Nephron progenitor cell (in vitro differentiated cells): ENCODE data around the gene CARD8.
"Not testable (repeated sequence)": the region's sequence is repeated elsewhere in the genome, so short reads cannot be mapped to it uniquely, and the experiment has no call there.

Source experiments
- DNase-seq: peaks from one replicate; pipeline ENCODE4 v3.0.0; 2021
- H3K27ac Mint-ChIP-seq: 2 replicates; pipeline ENCODE4 v1.8.0; 2021; ENCODE audit warnings: mild to moderate bottlenecking, moderate library complexity, mixed read lengths
- H3K27me3 Mint-ChIP-seq: 2 replicates; pipeline ENCODE4 v1.8.0; 2021; ENCODE audit warnings: mild to moderate bottlenecking, low read depth, mixed read lengths; ENCODE audit not compliant: poor library complexity
- H3K36me3 Mint-ChIP-seq: 2 replicates; pipeline ENCODE4 v1.8.0; 2021; ENCODE audit warnings: low read depth, mixed read lengths
- H3K4me1 Mint-ChIP-seq: 2 replicates; pipeline ENCODE4 v1.8.0; 2021; ENCODE audit warnings: mixed read lengths
- H3K4me3 Mint-ChIP-seq: 2 replicates; pipeline ENCODE4 v1.8.0; 2021; ENCODE audit warnings: mild to moderate bottlenecking, moderate library complexity, mixed read lengths
- H3K9me3 Mint-ChIP-seq: 2 replicates; pipeline ENCODE4 v1.8.0; 2021; ENCODE audit warnings: mild to moderate bottlenecking, moderate library complexity, mixed read lengths
- TF ChIP-seq, protein P1 (sequence below): fragments of 200-600 bp; sonication (generic); IDR thresholded peaks from 2 replicates; pipeline ENCODE4 v1.5.0; 2021; ENCODE audit warnings: antibody characterized with exemption

Gene CARD8

GRCh38 chr19:48274173-48274572 is 18.5 kb upstream of the CARD8 start:
- Mint-ChIP-seq H3K4me1 (peaks cover 27% of the 10 kb centered on the region), H3K27ac (no peak overlapping the region), H3K9me3 (peaks cover 7% of the 10 kb centered on the region), H3K27me3 (peaks cover 13% of the 10 kb centered on the region), H3K4me3 (no peak overlapping the region), H3K36me3 (peaks cover 38% of the 10 kb centered on the region)
- DNase-seq = no peak
- TF ChIP-seq, protein P1, sequence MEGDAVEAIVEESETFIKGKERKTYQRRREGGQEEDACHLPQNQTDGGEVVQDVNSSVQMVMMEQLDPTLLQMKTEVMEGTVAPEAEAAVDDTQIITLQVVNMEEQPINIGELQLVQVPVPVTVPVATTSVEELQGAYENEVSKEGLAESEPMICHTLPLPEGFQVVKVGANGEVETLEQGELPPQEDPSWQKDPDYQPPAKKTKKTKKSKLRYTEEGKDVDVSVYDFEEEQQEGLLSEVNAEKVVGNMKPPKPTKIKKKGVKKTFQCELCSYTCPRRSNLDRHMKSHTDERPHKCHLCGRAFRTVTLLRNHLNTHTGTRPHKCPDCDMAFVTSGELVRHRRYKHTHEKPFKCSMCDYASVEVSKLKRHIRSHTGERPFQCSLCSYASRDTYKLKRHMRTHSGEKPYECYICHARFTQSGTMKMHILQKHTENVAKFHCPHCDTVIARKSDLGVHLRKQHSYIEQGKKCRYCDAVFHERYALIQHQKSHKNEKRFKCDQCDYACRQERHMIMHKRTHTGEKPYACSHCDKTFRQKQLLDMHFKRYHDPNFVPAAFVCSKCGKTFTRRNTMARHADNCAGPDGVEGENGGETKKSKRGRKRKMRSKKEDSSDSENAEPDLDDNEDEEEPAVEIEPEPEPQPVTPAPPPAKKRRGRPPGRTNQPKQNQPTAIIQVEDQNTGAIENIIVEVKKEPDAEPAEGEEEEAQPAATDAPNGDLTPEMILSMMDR = no peak

GRCh38 chr19:48271531-48272151 is 15.9 kb upstream of the CARD8 start:
- peaks cover 17% of the 10 kb centered on the region for H3K27me3 Mint-ChIP-seq

GRCh38 chr19:48269617-48270026 is 13.9 kb upstream of the CARD8 start:
- peaks cover 14% of the 10 kb centered on the region for H3K36me3 Mint-ChIP-seq
- H3K27me3 Mint-ChIP-seq = peaks cover 25% of the 10 kb centered on the region
- H3K4me3 Mint-ChIP-seq = peak overlapping the region; percentile 96
- not testable (repeated sequence) for H3K9me3 Mint-ChIP-seq, DNase-seq, H3K27ac Mint-ChIP-seq
- peaks cover 27% of the 10 kb centered on the region for H3K4me1 Mint-ChIP-seq

More at GRCh38 chr19:48271531-48272151, 15.9 kb upstream of the CARD8 start:
- DNase-seq = peak; percentile 68
- TF ChIP-seq, protein P1 = no peak
- Mint-ChIP-seq H3K36me3 (peaks cover 23% of the 10 kb centered on the region), H3K4me3 (peak overlapping the region; percentile 96), H3K4me1 (peaks cover 27% of the 10 kb centered on the region), H3K9me3 (peaks cover 7% of the 10 kb centered on the region), H3K27ac (peak overlapping the region; percentile 92)

GRCh38 chr19:48265326-48265725 is 9.6 kb upstream of the CARD8 start:
- not testable (repeated sequence) for H3K9me3 Mint-ChIP-seq, DNase-seq, H3K4me3 Mint-ChIP-seq, H3K4me1 Mint-ChIP-seq, H3K36me3 Mint-ChIP-seq, H3K27ac Mint-ChIP-seq
- peaks cover 51% of the 10 kb centered on the region for H3K27me3 Mint-ChIP-seq

DNA sequence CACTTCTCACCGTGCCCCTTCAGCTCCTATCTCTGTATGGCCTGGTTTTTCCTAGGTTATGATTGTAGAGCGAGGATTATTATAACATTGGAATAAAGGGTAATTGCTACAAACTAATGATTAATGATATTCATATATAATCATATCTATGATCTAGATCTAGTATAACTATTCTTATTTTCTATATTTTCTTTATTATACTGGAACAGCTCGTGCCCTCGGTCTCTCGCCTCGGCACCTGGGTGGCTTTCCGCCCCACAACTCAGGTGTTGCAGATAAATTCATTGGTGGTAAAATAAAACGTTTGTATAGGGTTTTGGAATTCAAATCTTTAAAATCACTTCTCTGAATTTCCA is 4.6 kb upstream of the CARD8 start:
- not testable (repeated sequence) for H3K27ac Mint-ChIP-seq, H3K9me3 Mint-ChIP-seq, H3K36me3 Mint-ChIP-seq, DNase-seq, H3K4me3 Mint-ChIP-seq
- Mint-ChIP-seq H3K4me1 (peaks cover 17% of the 10 kb centered on the region), H3K27me3 (peaks cover 41% of the 10 kb centered on the region)

GRCh38 chr19:48258992-48259391 is 3.3 kb upstream of the CARD8 start:
- H3K4me1 Mint-ChIP-seq = peaks cover 28% of the 10 kb centered on the region
- peaks cover 13% of the 10 kb centered on the region for H3K9me3 Mint-ChIP-seq
- H3K36me3 Mint-ChIP-seq = peaks cover 15% of the 10 kb centered on the region
- H3K4me3 Mint-ChIP-seq, DNase-seq, H3K27ac Mint-ChIP-seq: not testable (repeated sequence)
- H3K27me3 Mint-ChIP-seq = peaks cover 28% of the 10 kb centered on the region

DNA sequence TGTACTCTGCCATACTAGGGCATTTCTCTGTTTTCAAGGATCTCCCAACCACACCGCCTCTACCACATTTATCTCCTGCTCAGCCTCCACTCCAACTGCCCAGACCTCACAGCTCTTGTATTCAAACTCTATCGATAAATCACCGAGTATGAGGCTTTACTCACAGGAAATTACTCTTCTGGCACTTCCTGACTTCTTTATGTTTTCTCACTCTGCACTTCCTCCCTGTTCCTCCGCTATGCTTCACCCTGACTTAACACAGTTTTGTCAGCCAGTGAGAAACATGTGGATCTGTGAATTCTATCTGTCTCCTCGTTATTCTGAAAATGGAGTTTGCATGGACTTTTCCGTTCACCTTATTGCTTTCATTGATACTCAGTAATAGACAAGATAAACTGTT is 2.6 kb upstream of the CARD8 start:
- Mint-ChIP-seq H3K27me3 (peaks cover 25% of the 10 kb centered on the region), H3K27ac (no peak overlapping the region), H3K9me3 (peaks cover 19% of the 10 kb centered on the region), H3K36me3 (peaks cover 21% of the 10 kb centered on the region), H3K4me3 (no peak overlapping the region), H3K4me1 (peaks cover 33% of the 10 kb centered on the region)
- TF ChIP-seq, protein P1 = no peak
- DNase-seq = no peak

DNA sequence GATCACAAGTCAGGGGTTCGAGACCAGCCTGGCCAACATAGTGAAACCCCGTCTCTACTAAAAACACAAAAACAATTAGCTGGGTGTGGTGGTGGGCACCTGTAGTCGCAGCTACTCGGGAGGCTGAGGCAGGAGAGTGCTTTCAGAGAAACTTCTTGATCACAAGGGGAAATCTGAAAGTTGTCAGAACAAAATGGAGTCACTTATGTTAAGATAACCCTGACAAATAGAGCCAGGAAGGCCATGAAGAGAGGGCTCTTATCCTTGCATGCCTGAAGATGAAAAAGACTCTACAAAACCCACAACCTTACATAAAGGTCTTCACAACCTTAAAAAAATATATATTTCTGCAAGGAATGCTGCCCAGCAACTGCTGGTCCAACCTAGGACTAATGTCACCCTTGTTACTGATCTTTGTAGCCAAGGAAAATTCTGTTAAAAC is 1.2 kb downstream of the CARD8 start:
- no peak for DNase-seq
- H3K36me3 Mint-ChIP-seq = peaks cover 52% of the 10 kb centered on the region
- H3K9me3 Mint-ChIP-seq = peaks cover 25% of the 10 kb centered on the region
- H3K27ac Mint-ChIP-seq = no peak overlapping the region
- TF ChIP-seq, protein P1 = no peak
- H3K4me3 Mint-ChIP-seq = peak overlapping the region; percentile 99
- peaks cover 56% of the 10 kb centered on the region for H3K4me1 Mint-ChIP-seq
- H3K27me3 Mint-ChIP-seq = peaks cover 4% of the 10 kb centered on the region
